ENCODE results near the gene WFDC2.
"Not testable (repeated sequence)": the region's sequence is repeated elsewhere in the genome, so short reads cannot be mapped to it uniquely, and the experiment has no call there.

WFDC2 gene

DNA sequence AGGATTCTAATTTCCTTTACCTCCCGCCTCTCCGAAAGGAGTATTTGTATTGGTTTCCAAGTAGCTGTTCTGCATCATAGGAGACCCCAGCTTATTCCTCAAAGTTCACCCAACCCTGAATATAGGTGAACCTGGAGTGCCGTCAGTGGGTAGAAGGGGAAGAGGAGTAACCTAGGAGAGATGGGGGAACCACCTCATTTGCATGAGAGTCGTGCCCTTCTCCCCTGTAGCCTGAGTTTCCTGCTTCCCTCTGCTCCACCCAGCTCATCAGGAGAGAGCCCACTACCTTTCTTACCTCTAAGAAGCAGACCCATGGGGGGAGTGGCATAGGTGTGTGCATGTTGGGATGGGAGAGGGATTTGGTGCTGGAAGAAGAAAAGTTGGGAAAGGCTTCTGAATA lies 17.3 kb upstream of the WFDC2 start:
- DNase-seq (ENCODE audit: low spot score), result no peak

DNA sequence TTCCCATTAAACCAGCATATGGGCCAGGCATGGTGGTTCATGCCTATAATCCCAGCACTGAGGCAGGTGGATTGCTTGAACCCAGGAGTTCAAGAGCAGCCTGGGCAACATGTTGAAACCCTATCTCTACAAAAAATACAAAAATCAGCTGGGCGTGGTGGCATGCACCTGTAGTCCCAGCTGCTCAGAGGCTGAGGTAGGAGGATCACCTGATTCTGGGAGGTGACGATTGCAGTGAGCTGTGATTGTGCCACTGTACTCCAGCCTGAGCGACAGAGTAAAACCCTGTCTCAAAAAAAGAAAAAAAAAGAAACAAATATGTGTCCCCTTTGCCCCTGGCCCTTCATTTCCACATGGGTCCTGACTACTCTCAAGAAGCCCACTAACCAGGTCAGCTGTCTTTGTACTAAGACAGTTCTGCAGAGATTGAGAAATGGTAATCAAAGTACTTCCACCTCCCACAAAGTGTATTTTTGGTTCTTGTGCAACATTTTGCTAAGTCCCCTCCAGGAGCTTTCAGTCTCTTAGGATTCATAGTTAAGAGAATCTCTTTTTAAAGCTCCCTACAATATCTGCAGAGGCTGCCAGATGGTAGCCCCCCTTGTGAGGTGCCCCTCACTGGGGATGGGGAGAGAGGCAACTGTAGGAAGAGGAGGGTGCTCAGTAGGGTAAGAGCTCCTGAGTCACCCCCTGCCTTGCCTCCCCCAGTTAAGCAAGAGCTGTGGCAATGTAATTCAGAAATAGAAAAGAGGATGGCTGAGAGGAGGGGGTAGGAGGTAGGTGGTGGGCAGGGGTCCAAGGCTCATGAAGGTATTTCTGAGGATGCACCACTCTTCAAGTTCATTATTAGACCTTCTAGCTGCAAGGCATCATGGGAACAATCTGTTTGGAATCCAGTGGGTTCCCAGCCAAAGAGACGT lies 16.5 kb upstream of the WFDC2 start:
- DNase-seq (ENCODE audit: low spot score), result no peak

DNA sequence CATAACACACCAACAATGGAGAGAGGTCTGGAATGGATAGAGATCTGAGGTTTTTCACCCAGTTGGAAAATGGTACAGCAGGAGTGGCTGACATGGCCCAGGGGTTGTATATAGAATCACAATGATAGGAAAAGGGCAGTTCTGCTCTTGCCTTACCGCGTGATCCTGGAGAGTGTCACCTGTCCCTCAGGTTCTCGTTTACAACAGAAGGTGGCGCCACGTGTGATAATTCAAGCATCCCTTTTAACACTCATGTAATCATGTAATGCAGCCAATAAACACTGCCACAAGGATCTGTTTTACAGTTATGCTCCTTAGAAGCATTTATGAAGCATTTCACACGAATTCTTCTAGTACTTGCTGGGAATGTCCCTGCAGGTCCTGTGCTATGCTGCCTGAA lies 12.9 kb upstream of the WFDC2 start:
- no peak for DNase-seq (ENCODE audit: low spot score)

DNA sequence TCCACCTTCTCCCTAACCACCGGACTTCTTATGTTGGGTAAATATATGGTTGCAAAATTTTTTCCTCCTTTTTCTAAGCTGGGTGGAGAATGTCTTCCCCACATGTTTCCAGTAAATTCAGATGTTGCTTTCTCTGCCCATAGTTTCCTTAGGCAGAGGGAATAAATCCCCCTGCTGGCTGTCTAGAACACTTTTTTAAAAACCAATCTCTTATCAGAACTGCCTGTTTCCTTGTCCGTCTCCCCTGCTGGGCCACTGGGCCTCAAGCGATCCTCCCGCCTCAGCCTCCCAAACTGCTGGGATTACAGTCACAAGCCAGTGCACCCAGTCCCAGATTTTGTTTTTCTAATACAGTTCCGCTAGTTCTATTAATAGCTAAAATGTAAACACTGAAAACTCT lies 9.9 kb upstream of the WFDC2 start:
- no peak for DNase-seq (ENCODE audit: low spot score)

DNA sequence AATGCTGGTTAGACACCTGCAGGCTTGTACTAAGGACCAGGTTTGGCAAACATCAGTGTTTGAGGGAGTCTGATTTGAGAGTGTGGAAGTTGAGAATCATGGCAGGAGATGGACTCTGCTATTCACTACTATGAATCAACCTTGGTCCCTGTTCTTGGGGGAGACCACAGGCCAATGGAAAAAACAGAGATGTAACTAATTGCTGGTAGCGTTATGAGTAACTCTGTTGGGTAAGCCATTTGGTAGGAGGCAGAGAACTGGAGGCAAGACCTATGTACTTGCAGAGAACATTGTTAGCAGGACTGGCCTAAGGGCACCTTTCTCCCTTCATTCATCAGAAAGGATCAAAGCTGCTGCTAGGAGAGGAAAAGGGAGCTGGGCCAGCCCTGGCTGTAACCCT lies 8.3 kb upstream of the WFDC2 start:
- DNase-seq (ENCODE audit: low spot score), result no peak

DNA sequence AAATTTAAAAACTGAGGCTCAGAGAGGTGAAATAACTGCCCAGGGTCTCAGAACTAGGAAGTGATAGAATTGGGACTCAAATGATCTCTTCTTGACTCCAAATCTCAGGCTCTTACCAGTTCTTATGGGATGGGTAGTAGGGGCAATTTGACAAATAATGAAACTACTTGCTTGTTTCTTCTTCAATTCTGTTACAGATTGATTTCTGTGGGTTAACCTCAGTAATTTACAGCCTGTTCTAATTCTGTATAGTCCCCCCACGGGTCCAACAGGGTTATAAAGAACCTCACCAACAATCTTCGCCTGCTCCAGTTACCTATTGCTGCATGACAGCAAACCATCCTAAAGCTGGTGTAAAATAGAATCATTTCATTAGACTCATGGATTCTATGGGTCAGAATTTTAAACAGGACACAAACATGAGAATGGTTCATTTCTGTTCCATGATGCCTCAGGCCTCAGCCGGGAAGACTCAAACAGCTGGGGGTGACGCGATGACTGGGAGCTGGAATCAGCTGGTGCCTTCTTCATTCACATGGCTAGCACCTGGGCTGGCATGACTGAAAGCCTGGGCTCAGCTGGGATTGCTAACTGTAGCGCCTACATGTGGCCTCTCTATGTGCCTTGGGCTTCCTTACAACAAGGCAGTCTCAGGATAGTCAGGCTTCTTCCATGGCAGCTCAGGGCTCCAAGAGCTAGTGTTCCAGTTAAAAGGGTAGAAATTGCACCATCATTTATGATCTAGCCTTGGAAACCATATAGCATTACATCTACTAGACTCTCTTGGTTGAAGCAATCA lies 6.6 kb upstream of the WFDC2 start:
- DNase-seq (ENCODE audit: low spot score), result no peak

DNA sequence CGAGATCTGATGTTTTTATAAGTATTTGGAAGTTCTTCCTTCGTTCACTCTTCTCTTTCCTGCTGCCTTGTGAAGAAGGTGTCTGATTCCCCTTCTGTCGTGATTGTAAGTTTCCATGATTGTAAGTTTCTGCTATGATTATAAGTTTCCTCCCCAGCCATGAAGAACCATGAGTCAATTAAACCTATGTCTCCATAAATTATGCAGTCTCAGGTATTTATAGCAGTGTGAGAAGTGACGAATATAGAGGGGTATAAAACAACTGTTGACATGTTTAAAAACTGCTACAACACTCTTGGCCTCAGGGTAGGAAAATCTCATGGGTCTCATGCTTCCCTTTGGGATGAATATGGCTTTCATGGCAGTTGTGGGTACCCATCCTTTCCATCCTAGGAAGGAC lies 5.8 kb upstream of the WFDC2 start:
- DNase-seq (ENCODE audit: low spot score), result no peak

DNA sequence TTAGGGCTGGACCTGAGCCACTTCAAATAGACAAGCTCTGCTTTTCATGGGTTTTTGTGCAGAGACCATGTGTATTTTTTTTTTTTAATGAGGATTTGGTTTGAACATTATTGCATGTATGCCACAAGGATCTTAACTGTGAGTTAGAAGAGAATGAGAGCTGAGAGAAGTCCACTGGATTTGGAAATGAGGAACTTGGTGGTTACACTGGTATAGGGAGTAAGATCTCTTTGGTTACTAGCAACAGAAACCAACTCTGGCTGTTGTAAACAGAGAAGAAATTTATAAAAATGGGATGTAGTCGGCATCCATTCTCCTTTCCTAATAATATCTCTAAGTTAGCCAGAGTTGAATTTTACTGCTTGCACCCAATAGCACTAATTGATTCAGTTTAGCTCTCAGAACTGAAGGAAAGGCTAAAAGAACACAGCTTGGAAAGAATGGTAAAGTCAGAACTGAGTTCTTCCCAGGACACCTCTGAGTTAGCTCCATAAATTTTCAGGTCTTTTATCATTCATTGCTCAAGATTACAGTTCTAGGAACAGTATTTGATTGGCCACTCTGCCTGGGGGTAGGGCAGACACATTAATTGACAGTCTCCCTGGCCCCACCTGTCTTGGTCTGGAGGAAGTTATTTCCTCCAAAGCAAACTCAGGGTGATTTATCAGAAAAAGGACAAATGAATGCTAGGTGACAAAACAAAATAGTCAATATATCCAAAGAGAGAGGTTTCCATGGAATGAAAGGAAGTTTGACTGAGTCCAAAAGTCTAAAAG lies 3.9 kb upstream of the WFDC2 start:
- no peak for DNase-seq (ENCODE audit: low spot score)

DNA sequence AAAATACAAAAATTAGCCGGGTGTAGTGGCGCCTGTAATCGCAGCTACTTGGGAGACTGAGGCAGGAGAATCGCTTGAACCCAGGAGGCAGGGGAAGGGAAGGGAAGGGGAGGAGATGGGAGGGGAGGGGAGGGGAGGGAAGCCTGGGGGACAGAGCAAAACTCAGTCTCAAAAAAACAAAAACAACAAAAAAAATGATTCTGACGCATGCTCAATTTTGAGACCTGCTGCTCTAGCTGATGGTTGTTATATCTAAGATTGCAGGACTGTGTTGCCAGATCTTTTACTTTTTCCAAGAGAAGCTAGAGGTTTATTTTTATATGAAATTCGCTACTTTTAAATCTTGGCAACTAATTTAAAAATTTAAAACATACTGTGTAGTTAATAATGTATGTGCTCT lies 2.4 kb upstream of the WFDC2 start:
- DNase-seq (ENCODE audit: low spot score), result no peak

DNA sequence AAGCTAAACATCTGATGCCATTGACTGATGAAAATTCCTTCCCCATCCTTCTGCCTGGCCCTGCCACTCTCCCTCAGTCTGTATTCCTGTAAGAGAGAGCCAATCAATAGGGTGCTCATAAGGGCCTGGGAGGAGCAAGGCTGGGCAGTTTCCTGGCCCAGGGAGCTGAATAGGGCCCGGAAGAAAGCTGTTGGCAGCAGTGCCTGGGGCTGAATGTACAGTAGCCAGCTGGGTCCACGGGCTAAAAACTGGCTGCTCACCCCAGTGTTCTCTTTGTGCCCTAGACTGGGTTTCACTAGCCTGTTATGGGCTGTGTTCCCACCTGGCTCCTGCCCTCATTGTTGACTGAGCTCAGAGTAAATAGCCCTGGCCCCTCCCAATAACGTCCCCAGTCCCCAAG lies 1.7 kb upstream of the WFDC2 start:
- DNase-seq (ENCODE audit: low spot score), result no peak

DNA sequence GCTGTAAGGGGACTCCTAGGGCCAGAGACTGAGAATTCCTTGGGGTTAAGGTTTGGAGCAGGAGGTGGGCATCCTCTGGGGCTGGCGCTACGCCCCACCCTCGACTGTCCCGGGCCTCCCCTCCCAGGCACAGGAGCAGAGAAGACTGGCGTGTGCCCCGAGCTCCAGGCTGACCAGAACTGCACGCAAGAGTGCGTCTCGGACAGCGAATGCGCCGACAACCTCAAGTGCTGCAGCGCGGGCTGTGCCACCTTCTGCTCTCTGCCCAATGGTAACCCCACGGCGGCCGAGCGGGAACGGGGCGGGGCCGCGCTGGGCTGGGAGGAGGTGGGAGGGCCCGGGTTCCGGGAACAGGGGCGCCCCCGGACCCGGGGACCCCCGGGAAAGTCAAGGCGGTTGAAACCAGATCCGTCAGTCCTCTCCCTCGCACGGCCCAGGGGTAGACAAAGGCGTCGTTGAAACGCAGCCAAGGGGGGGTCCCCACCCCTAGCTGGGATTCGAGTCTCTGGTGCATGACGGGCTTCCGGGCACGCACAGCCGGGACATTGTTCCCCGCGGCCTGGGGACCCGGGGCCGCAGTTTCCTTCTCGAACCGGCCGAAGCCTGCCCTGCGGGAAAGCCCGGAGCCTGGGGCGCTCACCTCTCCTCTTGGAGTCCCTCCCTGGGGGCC lies 844 bp downstream of the WFDC2 start:
- no peak for DNase-seq (ENCODE audit: low spot score)

DNA sequence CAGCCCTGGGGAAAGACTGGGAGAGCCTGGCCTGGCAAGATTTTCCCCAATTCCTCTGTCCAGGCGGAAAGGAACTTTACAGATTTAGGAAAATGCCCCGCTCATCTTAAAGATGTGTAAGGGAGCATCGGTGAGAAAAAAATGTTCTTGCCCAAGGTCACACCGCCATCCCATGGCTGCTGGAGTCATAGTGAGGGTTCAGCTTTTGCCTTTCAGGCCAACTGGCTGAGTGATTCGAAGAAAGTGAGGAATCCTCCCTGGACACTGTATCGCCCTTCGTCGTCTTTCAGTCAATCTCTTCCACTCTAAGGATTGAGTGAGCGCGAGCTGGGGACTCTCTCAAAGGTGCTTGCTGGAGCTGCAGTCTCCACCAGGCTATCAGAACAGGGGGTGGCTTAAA lies 1.4 kb downstream of the WFDC2 start:
- no peak for DNase-seq (ENCODE audit: low spot score)

DNA sequence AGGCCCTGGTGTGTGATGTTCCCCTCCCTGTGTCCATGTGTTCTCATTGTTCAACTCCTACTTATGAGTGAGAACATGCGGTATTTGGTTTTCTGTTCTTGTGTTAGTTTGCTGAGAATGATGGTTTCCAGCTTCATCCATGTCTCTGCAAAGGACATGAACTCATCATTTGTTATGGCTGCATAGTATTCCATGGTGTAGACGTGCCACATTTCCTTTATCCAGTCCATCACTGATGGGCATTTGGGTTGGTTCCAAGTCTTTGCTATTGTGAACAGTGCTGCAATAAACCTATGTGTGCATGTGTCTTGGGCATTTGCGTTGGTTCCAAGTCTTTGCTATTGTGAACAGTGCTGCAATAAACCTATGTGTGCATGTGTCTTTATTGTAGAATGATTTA lies 2.7 kb downstream of the WFDC2 start:
- DNase-seq (ENCODE audit: low spot score), result not testable (repeated sequence)

DNA sequence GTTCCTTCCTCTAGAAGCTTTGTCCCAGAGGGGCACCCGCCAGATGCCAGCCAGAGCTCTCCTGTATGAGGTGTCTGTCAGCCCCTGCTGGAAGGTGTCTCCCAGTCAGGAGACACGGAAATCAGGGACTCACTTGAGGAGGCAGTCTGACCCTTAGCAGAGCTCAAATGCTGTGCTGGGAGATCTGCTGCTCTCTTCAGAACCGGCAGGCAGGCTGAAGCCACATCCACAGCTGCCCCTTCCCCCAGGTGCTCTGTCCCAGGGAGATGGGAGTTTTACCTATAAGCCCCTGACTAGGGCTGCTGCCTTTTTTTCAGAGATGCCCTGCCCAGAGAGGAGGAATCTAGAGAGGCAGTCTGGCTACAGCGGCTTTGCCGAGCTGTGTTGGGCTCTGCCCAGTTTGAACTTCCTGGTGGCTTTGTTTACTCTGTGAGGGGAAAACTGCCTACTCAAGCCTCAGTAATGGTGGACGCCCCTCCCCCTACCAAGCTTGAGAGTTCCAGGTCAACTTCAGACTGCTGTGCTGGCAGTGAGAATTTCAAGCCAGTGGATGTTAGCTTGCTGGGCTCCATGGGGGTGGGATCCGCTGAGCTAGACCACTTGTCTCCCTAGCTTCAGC lies 8.1 kb downstream of the WFDC2 start:
- DNase-seq (ENCODE audit: low spot score), result not testable (repeated sequence)

DNA sequence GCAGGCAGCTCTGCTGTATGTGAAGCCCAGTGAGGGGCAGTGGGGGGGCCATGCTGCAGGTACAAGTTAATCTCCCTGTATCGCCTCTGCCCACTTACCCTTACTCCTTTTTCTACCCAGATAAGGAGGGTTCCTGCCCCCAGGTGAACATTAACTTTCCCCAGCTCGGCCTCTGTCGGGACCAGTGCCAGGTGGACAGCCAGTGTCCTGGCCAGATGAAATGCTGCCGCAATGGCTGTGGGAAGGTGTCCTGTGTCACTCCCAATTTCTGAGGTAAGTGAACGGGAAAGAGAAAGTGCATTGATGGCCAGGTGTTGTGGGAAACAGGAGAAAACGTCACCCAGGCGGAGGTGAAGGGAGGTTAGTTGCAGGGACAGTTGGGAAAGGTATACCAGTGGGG lies 10.3 kb downstream of the WFDC2 start:
- no peak for DNase-seq (ENCODE audit: low spot score)

DNA sequence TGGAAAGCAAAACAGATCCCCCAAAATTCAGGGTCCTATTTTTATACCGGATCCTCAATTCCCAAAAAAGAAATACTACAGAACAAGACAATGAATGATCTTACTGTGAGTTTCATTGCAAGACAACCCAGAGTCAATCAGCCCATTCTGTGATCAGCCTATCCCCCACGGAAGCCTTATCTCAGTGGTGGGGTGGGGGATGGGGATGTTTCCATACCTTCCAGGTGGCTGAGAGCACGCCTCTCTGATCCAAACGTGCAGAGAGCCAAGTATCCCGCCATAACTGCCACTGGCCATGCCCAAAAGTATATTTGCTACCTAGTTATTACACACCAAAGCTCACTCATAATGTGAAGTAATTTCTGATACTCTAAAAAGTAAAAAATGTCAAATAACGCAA lies 15.1 kb downstream of the WFDC2 start:
- no peak for DNase-seq (ENCODE audit: low spot score)

DNA sequence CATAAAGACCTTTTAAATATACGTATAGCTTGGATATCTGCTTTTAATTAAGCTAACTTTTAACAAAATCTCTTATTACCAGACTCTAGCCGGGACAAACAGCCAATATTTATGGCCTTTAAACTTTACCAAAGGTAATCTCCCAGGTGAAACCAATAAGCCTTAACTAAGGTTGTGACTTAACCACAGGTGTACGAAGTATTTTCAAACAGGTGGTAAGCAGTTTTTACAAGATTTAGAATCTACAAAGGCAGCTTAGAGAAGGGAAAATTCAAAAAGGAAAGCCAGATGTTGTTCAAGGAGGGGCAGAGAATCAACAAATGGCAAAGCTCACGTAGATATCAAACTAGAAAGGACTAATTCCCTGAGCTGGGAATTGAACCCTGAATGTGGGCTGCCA lies 15.8 kb downstream of the WFDC2 start:
- DNase-seq (ENCODE audit: low spot score), result no peak

DNA sequence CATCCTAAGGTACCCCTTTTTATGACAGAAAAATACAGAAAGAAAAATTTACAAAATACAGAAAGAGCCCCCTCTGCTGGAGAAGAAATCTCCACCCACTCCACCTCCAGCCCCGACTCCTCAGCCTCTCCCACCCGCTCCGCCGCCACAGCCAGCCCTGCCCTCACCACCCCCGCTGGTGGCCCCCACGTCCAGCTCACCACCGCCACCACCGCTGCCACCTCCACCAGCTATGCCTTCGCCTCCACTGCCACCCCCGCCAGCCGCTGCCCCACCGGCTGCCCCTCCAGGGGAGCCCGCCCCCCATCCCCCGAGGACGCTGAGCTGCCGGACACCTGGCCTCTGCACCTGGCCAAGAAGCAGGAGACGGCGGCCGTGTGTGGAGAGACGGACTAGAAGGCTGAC lies 17.7 kb downstream of the WFDC2 start:
- no peak for DNase-seq (ENCODE audit: low spot score)

DNA sequence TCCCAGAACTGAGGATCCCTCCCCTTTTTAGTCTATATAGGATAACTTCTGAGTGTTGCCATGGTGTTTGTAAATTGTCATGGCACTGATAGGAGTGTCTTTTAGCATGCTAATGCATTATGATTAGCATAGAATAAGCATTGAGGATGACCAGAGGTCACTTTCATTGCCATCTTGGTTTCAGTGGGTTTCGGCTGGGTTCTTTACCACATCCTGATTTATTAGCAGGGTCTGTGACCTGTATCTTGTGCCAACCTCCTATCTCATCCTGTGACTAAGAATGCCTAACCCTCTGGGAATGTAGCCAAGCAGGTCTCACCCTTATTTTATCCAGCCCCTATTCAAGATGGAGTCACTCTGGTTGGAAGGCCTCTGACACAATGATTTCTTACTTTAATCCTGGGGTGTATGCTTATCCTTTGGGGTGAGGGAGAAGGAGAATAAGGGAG lies 19.6 kb downstream of the WFDC2 start:
- no peak for DNase-seq (ENCODE audit: low spot score)

DNA sequence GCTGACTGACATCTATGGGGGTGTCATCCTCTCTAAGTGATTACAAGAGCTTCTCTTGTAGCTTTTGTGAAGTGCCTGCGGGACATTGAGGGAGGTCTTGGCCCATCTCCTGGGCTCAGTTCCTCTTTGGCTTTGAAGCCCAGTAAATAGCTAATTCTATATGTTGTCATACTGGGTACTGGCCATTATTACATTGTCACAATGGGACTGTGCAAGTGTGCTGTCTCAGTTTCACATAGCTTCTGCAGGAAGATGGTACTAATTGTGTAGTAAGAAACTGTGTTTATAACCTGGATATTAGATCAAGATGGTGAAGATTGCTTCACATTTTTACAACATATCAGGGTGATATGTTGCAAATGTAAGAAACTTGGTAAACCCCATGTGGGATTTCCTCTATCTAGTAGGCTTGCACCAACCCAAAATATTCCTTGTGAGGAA lies 26.0 kb downstream of the WFDC2 start:
- DNase-seq (ENCODE audit: low spot score), result no peak

DNA sequence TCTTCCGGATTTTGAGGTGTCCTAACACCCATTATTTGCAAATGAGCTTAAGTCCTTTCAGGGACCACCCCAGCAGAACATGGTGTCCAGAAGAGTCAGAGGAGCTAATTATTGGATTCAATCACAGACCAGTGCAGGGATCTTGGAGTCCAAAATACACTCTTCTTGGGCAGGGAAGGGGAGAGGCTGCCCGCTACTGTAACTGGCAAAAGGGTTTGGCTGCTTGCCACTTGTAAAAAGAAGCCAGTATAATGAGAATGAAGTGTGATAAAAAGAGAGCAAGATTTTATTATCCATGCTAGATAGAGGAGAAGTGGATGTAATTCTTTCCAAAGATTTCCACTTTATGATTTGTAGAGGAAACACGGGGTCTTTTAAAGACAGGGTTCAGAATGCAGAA lies 26.6 kb downstream of the WFDC2 start:
- no peak for DNase-seq (ENCODE audit: low spot score)
